ENCODE measurements around the gene DDX1. TPM values are rescaled to one million over a fixed set of nuclear protein-coding genes. Genes with fewer than 3 reads are reported as not detected.

The DDX1 gene
- total RNA-seq, 5 donors from 2014 or later (not counting 1 experiment from before 2014, with no cell fraction given), result 43.0 to 46.9 (median 45.8) TPM

- ChIA-PET POLR2A (no interaction called here), CTCF (interaction anchor here in 1 of 2 donors (0.5 kb wide), 1 partner anchor 101 kb away, joined by 5 read pairs; no protein-coding TSS in a partner anchor)
- WGBS (ENCODE audit: insufficient coverage), result no CpG with 5 or more reads among the region's 3 CpGs
- DNase-seq, result no peak
- Histone ChIP-seq H3K4me3 (ENCODE audit: control insufficient read depth in 1 of 2, extremely low read depth in 1 of 2, low read length in 1 of 2) (no peak overlapping the region), H3K4me1 (ENCODE audit: control insufficient read depth in 1 of 2, extremely low read depth in 1 of 2, insufficient read depth in 2 of 2, low read length in 2 of 2) (no peaks in the 10 kb centered on the region), H3K27ac (ENCODE audit: low read length) (no peak overlapping the region), H3K36me3 (ENCODE audit: control insufficient read depth in 2 of 2, extremely low read depth in 1 of 2, insufficient read depth in 1 of 2, low read length in 1 of 2) (peaks cover 0 to 51% of the 10 kb centered on the region in 2 donors), H3K9me3 (no peaks in the 10 kb centered on the region), H3K27me3 (replicated peaks in 1 of 2; ENCODE audit: control insufficient read depth in 2 of 2, extremely low read depth in 1 of 2, insufficient read depth in 2 of 2, low read length in 1 of 2) (no peaks in the 10 kb centered on the region)
- Mint-ChIP-seq H3K27ac (no peak overlapping the region), H3K27me3 (no peaks in the 10 kb centered on the region), H3K36me3 (peaks cover 44% of the 10 kb centered on the region), H3K4me3 (no peak overlapping the region), H3K4me1 (peaks cover 0 to 4% (median 0%) of the 10 kb centered on the region in 3 donors), H3K9me3 (no peaks in the 10 kb centered on the region)
- ATAC-seq (replicated peaks in 1 of 4), result no peak
These were observed 42.3 kb downstream of the DDX1 start for GRCh38 chr2:15633971-15634346.

GRCh38 chr2:15634846-15635490, 43.3 kb downstream of the DDX1 start:
- no peak overlapping the region for H3K4me3 ChIP-seq (ENCODE audit: control insufficient read depth in 1 of 2, extremely low read depth in 1 of 2, low read length in 1 of 2)
- H3K36me3 ChIP-seq (ENCODE audit: control insufficient read depth in 2 of 2, extremely low read depth in 1 of 2, insufficient read depth in 1 of 2, low read length in 1 of 2), result peaks cover 0 to 43% of the 10 kb centered on the region in 2 donors
- ChIA-PET CTCF (interaction anchor here in 1 of 2 donors (0.7 kb wide), 1 partner anchor 500 kb away, joined by 3 read pairs; no protein-coding TSS in a partner anchor), POLR2A (no interaction called here)
- Mint-ChIP-seq H3K27ac (peak overlapping the region in 1 of 2 donors; percentile 64), H3K27me3 (no peaks in the 10 kb centered on the region), H3K4me3 (no peak overlapping the region), H3K36me3 (peaks cover 38% of the 10 kb centered on the region), H3K9me3 (no peaks in the 10 kb centered on the region), H3K4me1 (peaks cover 0 to 4% (median 0%) of the 10 kb centered on the region in 3 donors)
- H3K27ac ChIP-seq (ENCODE audit: low read length), result no peak overlapping the region
- no peaks in the 10 kb centered on the region for H3K4me1 ChIP-seq (ENCODE audit: control insufficient read depth in 1 of 2, extremely low read depth in 1 of 2, insufficient read depth in 2 of 2, low read length in 2 of 2)
- DNase-seq, result no peak
- WGBS (ENCODE audit: insufficient coverage), result no CpG with 5 or more reads among the region's 1 CpG
- H3K27me3 ChIP-seq (replicated peaks in 1 of 2; ENCODE audit: control insufficient read depth in 2 of 2, extremely low read depth in 1 of 2, insufficient read depth in 2 of 2, low read length in 1 of 2), result no peaks in the 10 kb centered on the region
- no peak for ATAC-seq (replicated peaks in 1 of 4)
- H3K9me3 ChIP-seq, result no peaks in the 10 kb centered on the region

- CTCF ChIA-PET, result interaction anchor here in 1 of 2 donors (1.8 to 2.2 kb wide), 2 partner anchors 972 to 1119 kb away, joined by 5 to 7 read pairs; no protein-coding TSS in a partner anchor
- peak overlapping the region in 1 of 2 donors; percentile 74 for H3K27ac Mint-ChIP-seq
These were observed 45.5 kb downstream of the DDX1 start for GRCh38 chr2:15636972-15637785.

DNA sequence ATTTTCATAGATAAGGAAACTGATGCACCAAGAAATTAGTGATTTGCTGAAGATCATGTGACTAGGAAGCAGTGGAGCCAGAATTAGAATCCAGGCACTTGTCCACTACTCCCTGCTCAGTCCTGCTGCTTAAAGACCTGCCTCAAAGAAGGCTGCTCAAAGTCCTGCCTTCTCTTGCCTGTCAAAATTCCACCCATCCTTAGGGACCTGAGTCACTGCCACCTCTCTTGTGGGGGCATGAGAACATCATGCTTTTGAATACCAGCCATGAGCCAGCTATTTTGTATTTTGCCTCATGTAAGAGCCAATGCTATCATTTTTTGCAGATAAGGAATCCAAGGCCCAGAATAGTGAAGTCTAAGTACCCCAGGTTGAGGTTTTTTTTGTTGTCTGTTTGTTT, 47.1 kb downstream of the DDX1 start:
- Histone ChIP-seq H3K9me3 (no peaks in the 10 kb centered on the region), H3K4me3 (ENCODE audit: control insufficient read depth in 1 of 2, extremely low read depth in 1 of 2, low read length in 1 of 2) (no peak overlapping the region), H3K36me3 (ENCODE audit: control insufficient read depth in 2 of 2, extremely low read depth in 1 of 2, insufficient read depth in 1 of 2, low read length in 1 of 2) (peaks cover 0 to 7% of the 10 kb centered on the region in 2 donors), H3K4me1 (ENCODE audit: control insufficient read depth in 1 of 2, extremely low read depth in 1 of 2, insufficient read depth in 2 of 2, low read length in 2 of 2) (no peaks in the 10 kb centered on the region), H3K27me3 (replicated peaks in 1 of 2; ENCODE audit: control insufficient read depth in 2 of 2, extremely low read depth in 1 of 2, insufficient read depth in 2 of 2, low read length in 1 of 2) (no peaks in the 10 kb centered on the region), H3K27ac (ENCODE audit: low read length) (no peak overlapping the region)
- Mint-ChIP-seq H3K9me3 (peaks cover 6 to 11% (median 9%) of the 10 kb centered on the region in 3 donors), H3K27me3 (no peaks in the 10 kb centered on the region), H3K27ac (peak overlapping the region in 1 of 2 donors; percentile 8), H3K4me3 (no peak overlapping the region), H3K36me3 (peaks cover 33% of the 10 kb centered on the region), H3K4me1 (peaks cover 0 to 7% (median 0%) of the 10 kb centered on the region in 3 donors)
- POLR2A ChIA-PET, result no interaction called here
- ATAC-seq (replicated peaks in 1 of 4), result no peak
- CTCF ChIA-PET, result interaction anchor here (1.4 to 2.8 kb wide), 2 partner anchors 9 to 1118 kb away, joined by 5 to 12 read pairs; no protein-coding TSS in a partner anchor
- DNase-seq, result no peak

More at GRCh38 chr2:15636972-15637785, 45.5 kb downstream of the DDX1 start:
- 17% methylated on average over 2 of the region's 6 CpGs for WGBS (ENCODE audit: insufficient coverage)
- H3K4me1 Mint-ChIP-seq, result peaks cover 0 to 7% (median 0%) of the 10 kb centered on the region in 3 donors
- Histone ChIP-seq H3K4me1 (ENCODE audit: control insufficient read depth in 1 of 2, extremely low read depth in 1 of 2, insufficient read depth in 2 of 2, low read length in 2 of 2) (no peaks in the 10 kb centered on the region), H3K36me3 (ENCODE audit: control insufficient read depth in 2 of 2, extremely low read depth in 1 of 2, insufficient read depth in 1 of 2, low read length in 1 of 2) (peaks cover 0 to 21% of the 10 kb centered on the region in 2 donors), H3K4me3 (ENCODE audit: control insufficient read depth in 1 of 2, extremely low read depth in 1 of 2, low read length in 1 of 2) (no peak overlapping the region), H3K27ac (ENCODE audit: low read length) (no peak overlapping the region), H3K9me3 (no peaks in the 10 kb centered on the region), H3K27me3 (replicated peaks in 1 of 2; ENCODE audit: control insufficient read depth in 2 of 2, extremely low read depth in 1 of 2, insufficient read depth in 2 of 2, low read length in 1 of 2) (no peaks in the 10 kb centered on the region)
- H3K9me3 Mint-ChIP-seq, result peaks cover 6 to 11% (median 9%) of the 10 kb centered on the region in 3 donors
- no peak overlapping the region for H3K4me3 Mint-ChIP-seq
- peaks cover 39% of the 10 kb centered on the region for H3K36me3 Mint-ChIP-seq
- ATAC-seq (replicated peaks in 1 of 4), result peak; percentile 76 to 85 (median 80)
- POLR2A ChIA-PET, result no interaction called here
- peak in 34 of 35 experiments; percentile 18 to 72 (median 46) for DNase-seq
- H3K27me3 Mint-ChIP-seq, result no peaks in the 10 kb centered on the region

DNA sequence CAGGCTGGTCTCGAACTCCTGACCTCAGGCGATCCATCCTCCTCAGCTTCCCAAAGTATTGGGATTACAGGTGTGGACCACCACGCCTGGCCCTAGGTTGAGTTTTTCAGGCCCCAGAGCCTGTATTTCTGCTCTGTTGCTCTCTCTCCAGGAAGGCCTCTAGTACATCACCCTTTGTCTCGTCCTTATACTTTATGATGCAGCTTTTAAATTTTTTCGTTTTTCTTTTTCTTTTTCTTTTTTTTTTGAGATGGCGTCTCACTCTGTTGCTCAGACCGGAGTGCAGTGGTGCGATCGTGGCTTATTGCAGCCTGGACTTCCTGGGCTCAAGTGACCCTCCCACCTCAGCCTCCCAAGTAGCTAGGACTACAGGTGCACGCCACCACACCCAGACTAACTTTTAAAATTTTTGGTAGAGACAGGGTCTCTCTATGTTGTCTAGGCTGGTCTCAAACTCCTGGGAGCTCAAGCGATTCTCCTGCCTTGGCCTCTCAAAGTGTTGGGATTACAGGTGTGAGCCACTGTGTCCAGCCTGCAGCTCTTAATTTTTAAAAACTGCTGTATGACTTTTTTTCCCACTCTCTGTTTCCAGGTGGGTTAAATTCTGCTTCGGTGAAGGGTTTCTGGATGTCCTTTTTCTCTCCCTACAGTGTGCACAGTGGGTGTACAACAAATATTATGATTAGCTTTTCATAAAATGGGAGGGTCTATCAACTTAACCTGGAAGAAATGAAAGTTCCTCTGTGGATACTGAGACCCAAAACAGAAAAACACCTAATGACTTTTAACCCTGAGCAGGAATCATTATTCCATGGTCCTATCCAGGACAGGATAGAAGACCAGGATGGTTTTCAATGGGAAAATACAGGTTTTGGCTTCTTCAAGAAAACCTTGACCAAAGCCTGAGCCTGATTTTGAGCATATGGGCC, 47.9 kb downstream of the DDX1 start:
- Histone ChIP-seq H3K9me3 (no peaks in the 10 kb centered on the region), H3K27me3 (replicated peaks in 1 of 2; ENCODE audit: control insufficient read depth in 2 of 2, extremely low read depth in 1 of 2, insufficient read depth in 2 of 2, low read length in 1 of 2) (no peaks in the 10 kb centered on the region), H3K27ac (ENCODE audit: low read length) (no peak overlapping the region), H3K36me3 (ENCODE audit: control insufficient read depth in 2 of 2, extremely low read depth in 1 of 2, insufficient read depth in 1 of 2, low read length in 1 of 2) (no peaks in the 10 kb centered on the region), H3K4me1 (ENCODE audit: control insufficient read depth in 1 of 2, extremely low read depth in 1 of 2, insufficient read depth in 2 of 2, low read length in 2 of 2) (no peaks in the 10 kb centered on the region), H3K4me3 (ENCODE audit: control insufficient read depth in 1 of 2, extremely low read depth in 1 of 2, low read length in 1 of 2) (no peak overlapping the region)
- Mint-ChIP-seq H3K27me3 (no peaks in the 10 kb centered on the region), H3K4me1 (peaks cover 0 to 7% (median 0%) of the 10 kb centered on the region in 3 donors), H3K4me3 (no peak overlapping the region), H3K27ac (no peak overlapping the region), H3K9me3 (peaks cover 6 to 11% (median 9%) of the 10 kb centered on the region in 3 donors), H3K36me3 (peaks cover 28% of the 10 kb centered on the region)
- no peak for DNase-seq
- ChIA-PET CTCF (interaction anchor here (0.6 to 2.8 kb wide), 3 partner anchors 10 to 1117 kb away, joined by 3 to 12 read pairs (median 5); no protein-coding TSS in a partner anchor), POLR2A (no interaction called here)
- WGBS (ENCODE audit: insufficient coverage), result 79% methylated on average over 6 of the region's 12 CpGs
- ATAC-seq (replicated peaks in 1 of 4), result no peak
